Activated T-cell treated with anti-CD3 and anti-CD28 coated beads for 48 hours (primary cell): ENCODE data around the gene CAPN8.

Experiments used
- DNase-seq: peaks from one replicate; pipeline ENCODE4 v3.0.0-alpha.2; 2020; ENCODE audit warnings: low read depth

CAPN8 gene

DNA sequence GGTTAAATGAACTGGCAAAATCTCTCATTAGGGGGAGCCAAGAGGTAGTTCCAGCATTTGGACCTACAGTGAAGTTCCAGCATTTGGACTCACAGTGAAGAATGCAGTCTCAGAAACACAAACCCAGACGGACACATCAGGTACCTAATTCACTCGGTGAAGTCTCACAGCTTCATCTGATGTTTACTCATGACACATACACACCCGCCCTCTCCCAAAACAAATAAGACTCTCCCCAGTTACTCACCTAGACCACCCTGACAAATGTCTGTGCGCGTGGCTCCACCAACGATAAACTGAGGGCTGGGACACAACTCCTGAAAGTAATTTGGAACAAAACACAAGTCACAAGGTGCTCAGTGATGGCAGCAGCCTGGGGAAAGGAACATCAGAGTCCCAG, 11.4 kb downstream of the CAPN8 start:
- no peak for DNase-seq

DNA sequence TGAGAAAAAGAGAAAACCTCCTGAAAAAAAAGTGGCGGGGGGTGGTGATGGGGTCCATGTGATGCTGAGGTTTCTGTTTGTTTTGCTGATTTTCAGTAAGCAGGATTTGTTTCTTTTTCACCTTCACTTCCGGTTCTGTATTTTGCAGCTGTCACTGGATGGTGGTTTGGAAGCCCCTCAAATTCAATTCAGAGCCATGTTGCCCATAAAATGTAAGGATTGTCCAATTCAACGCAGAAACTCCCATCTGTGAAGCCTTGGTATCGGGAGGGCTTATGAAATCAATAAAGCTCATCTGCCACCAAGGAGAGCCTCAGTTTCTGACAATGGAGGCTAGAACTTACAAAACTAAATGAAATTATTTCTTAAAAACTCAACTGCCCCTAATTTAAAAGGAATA, 12.1 kb downstream of the CAPN8 start:
- DNase-seq = no peak

GRCh38 chr1:223653015-223653414, 12.5 kb downstream of the CAPN8 start:
- no peak for DNase-seq

DNA sequence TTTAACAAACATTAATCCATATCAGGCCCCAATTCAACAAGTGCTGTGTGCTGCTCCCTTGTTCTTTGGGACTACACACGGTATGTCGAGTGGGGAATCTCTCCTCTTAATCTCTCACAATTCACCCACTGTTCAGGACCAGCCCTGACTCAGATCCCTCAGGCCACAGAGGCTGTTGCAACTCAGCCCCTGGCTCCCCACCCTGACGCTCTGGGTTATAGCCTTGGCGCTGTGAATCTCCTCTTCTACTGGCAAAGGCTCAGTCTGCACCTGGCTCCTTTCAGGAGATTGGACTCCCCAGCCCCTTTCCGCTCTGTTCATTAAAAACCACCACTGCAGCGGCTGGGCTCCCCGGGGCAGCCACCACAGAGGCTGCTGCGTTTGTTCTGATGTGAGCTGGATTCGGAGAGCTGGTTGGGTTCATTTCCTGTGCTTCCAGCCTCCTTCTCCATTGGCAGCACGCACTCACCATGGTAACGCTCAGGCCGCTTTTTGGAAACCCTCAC, 13.0 kb downstream of the CAPN8 start:
- no peak for DNase-seq

- DNase-seq = no peak
These were observed 14.1 kb downstream of the CAPN8 start for GRCh38 chr1:223651291-223651991.

- DNase-seq = no peak
These were observed 15.0 kb downstream of the CAPN8 start for GRCh38 chr1:223650465-223650864.

- DNase-seq = no peak
These were observed 16.3 kb downstream of the CAPN8 start for GRCh38 chr1:223649222-223649621.

- no peak for DNase-seq
These were observed 18.3 kb downstream of the CAPN8 start for GRCh38 chr1:223647249-223647648.

DNA sequence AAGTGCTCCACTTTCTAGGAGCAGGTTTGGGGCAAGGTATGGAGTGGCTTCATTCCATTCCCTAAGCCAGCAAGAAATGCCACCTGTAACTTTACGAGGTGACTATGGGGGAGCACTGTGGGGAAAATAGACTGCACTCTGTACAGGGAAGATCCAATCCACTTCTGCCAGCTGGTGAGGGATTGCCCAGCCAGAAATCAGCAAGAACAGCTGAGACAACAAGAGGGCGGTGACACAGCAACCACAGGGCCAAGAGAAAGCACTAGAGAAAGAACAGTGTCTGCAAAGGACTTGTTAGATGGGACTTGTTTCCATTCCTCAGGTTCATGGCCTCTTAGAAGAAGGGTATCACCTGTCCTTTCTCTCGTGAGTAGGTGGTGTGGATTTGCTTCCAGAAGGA, 19.6 kb downstream of the CAPN8 start:
- DNase-seq = no peak

DNA sequence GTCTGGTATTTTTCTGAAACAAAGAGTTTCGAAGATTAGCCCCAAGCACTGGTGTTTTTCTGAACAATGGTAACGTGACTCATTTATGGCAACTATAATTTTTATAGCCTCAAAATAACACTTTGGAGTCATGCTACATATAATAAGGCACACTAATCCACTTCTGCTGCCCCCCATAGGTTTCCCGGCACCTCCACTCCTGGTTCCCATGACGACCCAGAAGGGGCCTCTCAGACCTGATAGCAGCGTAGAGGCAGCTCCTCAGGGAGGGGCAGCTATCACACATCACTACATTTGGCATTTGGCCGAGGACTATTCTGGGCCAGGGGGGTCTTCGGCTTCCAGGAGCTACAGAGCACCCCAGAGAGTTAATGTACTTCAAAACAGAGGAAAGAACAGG, 23.3 kb downstream of the CAPN8 start:
- no peak for DNase-seq

DNA sequence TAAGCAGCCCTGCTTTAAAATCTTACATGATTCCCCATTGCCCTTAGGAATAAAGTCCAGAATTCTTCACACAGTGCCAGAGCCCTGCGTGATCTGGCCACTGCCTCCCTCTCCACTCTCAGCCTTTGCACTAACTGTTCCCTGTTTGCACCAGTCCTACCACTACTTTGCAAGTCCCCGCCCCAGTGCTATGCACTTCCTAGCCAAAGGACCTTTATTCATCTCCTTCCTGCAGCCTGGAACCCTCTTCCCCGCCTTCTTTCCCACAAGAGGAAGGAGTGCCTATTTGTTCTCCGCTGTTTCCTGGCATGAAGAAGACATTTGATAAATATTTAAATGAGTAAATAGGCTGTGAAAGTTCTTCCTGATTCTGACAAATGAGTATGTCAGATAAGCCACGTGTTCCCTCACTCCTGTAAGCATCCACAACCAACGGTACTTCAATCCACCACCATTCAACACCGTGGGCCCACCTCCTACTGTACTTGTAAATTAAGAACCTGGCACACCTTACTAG, 23.9 kb downstream of the CAPN8 start:
- DNase-seq = no peak

DNA sequence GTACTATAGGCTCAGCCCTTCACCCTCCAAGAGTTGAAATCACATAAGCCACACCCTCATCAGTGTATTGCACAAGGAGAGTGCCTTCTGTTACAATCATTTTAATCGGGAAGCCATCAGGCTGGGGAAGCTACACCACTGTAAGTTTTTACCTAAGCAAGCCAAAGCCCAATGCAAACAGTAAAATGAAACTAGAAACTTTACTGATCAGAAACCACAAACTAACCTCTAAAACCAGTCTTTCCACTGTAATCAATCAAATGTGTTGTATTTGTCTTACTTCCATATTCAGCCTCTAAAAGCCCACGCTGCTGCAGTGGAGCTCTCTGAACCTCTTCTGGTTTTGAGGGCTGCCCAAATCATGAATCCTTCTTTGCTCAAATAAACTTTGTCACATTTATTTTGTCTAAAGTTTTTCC, 26.2 kb downstream of the CAPN8 start:
- no peak for DNase-seq

DNA sequence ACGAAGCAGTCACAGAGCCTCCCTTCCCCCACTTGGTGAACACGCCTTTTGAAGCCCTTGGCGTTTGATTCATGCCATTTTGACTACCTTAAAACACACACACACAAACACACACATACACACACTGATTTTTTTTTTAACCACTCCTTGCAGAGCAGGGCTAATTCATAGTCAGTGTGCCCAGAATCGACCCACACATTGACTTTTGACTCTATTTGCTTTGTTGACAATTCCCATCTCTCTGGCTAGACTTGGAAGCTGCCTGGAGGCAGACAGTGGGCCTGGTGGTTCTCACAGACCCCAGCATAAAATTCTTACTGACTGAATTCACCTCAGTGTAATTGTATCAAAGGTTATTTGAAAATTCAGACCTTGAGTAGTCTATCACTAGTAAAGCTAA, 30.3 kb downstream of the CAPN8 start:
- no peak for DNase-seq

GRCh38 chr1:223634423-223634822, 31.1 kb downstream of the CAPN8 start:
- DNase-seq = no peak

DNA sequence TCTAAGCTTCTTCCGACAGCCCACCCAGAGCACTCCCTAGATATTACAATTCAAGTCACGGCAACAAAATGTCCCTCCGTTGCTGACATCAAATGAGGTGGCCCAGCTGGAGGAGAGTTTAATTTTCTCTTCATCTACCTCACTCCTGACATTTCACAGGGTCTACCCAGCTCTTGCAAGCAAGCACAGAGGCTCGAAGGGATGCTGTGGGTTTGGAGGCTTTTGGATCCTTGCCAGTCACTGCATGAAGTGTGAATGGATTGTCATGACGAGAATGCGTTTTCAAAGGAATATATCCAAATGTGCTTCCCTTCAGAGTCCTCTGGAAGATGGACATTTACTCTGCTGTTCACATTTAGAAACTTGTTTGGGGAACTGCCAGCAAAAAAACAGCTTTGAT, 33.5 kb downstream of the CAPN8 start:
- DNase-seq = no peak

- no peak for DNase-seq
These were observed 34.0 kb downstream of the CAPN8 start for GRCh38 chr1:223631473-223631872.

DNA sequence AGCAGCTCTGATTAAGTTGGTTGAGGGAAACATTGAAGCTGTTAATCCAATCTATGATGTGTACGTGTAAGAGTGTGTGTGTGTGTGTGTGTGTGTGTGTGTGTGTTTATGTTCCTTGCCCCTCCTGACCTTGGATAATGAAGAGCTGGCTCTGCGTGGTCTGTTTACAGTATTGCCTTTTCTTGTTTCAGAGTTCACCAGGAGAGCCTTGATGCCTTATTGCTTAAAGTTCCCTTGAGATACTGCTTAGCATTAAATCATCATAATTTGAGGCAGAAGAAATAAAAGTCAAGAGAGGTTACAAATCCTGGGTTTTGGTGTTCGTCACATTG, 36.4 kb downstream of the CAPN8 start:
- DNase-seq = no peak

GRCh38 chr1:223628233-223629125, 37.0 kb downstream of the CAPN8 start:
- peak; percentile 48 for DNase-seq

GRCh38 chr1:223622132-223622842, 43.2 kb downstream of the CAPN8 start:
- no peak for DNase-seq

DNA sequence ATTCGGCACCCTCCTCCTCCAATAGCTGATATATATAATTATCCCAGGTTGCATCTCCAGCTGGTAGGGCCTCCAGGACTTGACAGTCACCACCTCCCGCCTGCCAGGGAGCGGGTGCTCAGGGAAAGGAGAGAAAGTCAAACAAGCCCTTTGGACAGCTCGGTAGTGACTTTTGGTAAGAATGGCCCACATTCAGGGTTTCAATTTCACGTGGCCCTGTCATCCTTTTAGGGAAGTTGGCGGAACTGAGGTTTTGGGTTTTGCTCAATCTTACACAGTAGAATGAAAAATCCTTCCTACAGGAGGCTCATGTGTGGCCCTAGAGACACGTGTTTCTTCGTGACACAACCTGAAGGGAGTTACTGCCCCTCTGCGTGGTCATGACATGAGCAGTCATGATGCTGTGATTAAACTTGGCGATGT, 44.2 kb downstream of the CAPN8 start:
- no peak for DNase-seq

DNA sequence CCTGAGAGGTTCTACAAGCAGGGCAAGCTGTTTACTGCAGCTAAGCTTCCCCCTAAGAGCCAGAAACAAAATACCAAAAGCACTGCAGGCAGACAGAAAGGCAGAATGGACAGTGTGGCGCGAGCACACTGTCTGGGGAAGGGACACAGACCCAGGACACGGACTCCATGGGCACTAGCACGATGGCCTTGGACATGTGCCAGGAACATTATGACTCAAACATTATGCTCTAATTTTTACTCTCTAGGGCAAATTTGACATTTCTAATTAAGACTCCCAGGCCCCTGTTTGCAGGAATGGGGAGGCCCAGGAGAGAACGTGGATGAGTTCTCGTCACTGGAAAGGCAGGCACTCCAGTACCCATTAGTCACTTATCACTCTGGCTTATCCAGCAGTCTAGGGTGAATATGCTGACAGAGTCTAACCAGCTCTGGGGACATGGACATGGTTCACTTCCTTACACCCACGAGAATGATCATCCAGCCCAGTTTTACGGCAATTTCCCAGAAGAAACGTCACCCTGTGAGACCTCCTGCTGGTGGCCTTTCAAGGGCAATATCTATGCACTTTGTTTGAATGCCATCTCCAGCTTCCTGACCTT, 45.1 kb downstream of the CAPN8 start:
- no peak for DNase-seq

GRCh38 chr1:223618680-223619079, 46.8 kb downstream of the CAPN8 start:
- DNase-seq = no peak
